ENCODE measurements around the gene KCNA5. TPM values are rescaled to one million over a fixed set of nuclear protein-coding genes. Genes with fewer than 3 reads are reported as not detected.
A peak's percentile ranks its signal among the peaks of the same experiment; 100 is the strongest.

KCNA5 gene
- polyA plus RNA-seq, 1 donor from 2014 or later, result 7.5 TPM

GRCh38 chr12:5052348-5052747 is 8.7 kb downstream of the KCNA5 start:
- no peak overlapping the region for H3K9ac ChIP-seq (ENCODE audit: low read length)
- H2AFZ ChIP-seq (ENCODE audit: low read depth, low read length), result no peak overlapping the region
- TF ChIP-seq POLR2AphosphoS5 (IDR thresholded peaks at IDR 0.05) (peak; percentile 52), REST (IDR thresholded peaks at IDR 0.05; ENCODE audit: borderline replicate concordance) (peak; percentile 67), EP300 (conservative IDR thresholded peaks at IDR 0.05; ENCODE audit: poor library complexity, severe bottlenecking) (peak; percentile 67), TAF1 (IDR thresholded peaks at IDR 0.05; ENCODE audit: low read depth) (no peak)
- no peaks in the 10 kb centered on the region for H3K9me2 ChIP-seq (ENCODE audit: insufficient read depth, low read length)
- H4K20me1 ChIP-seq (ENCODE audit: insufficient read depth), result no peaks in the 10 kb centered on the region
- H3K36me3 ChIP-seq (ENCODE audit: insufficient read depth, low read length), result no peaks in the 10 kb centered on the region
- no peak overlapping the region for H3K4me2 ChIP-seq (ENCODE audit: low read length)
- no peaks in the 10 kb centered on the region for H3F3A ChIP-seq (ENCODE audit: insufficient read depth, low read length, poor library complexity, severe bottlenecking)
- H3K9me3 ChIP-seq (ENCODE audit: low read length), result no peaks in the 10 kb centered on the region
- H3K79me2 ChIP-seq (replicated peaks; ENCODE audit: insufficient read depth, low read length), result no peaks in the 10 kb centered on the region
- H3K27ac ChIP-seq (ENCODE audit: low read length), result peak overlapping the region; percentile 22
- H3K4me3 ChIP-seq (ENCODE audit: low read length), result no peak overlapping the region
- no peaks in the 10 kb centered on the region for H3K27me3 ChIP-seq (ENCODE audit: insufficient read depth, low read depth, low read length)

- no peaks in the 10 kb centered on the region for H3K9me2 ChIP-seq (ENCODE audit: insufficient read depth, low read length)
- H3K79me2 ChIP-seq (replicated peaks; ENCODE audit: insufficient read depth, low read length), result no peaks in the 10 kb centered on the region
- H3F3A ChIP-seq (ENCODE audit: insufficient read depth, low read length, poor library complexity, severe bottlenecking), result peaks cover 10% of the 10 kb centered on the region
- TF ChIP-seq SMC3 (conservative IDR thresholded peaks at IDR 0.05; ENCODE audit: poor library complexity) (peak; percentile 23), REST (IDR thresholded peaks at IDR 0.05; ENCODE audit: borderline replicate concordance) (peak; percentile 74), EZH2 (IDR thresholded peaks at IDR 0.05; ENCODE audit: borderline replicate concordance, insufficient read depth, low read length, poor library complexity, severe bottlenecking) (no peak), EP300 (conservative IDR thresholded peaks at IDR 0.05; ENCODE audit: poor library complexity, severe bottlenecking) (peak; percentile 100), CTCF (IDR thresholded peaks at IDR 0.05; ENCODE audit: poor library complexity, severe bottlenecking) (no peak), RAD21 (conservative IDR thresholded peaks at IDR 0.05) (no peak), TAF1 (IDR thresholded peaks at IDR 0.05; ENCODE audit: low read depth) (no peak), MXI1 (conservative IDR thresholded peaks at IDR 0.05; ENCODE audit: poor library complexity, severe bottlenecking) (no peak), POLR2AphosphoS5 (IDR thresholded peaks at IDR 0.05) (peak; percentile 100)
- H2AFZ ChIP-seq (ENCODE audit: low read depth, low read length), result no peak overlapping the region
- peak overlapping the region; percentile 19 for H3K4me3 ChIP-seq (ENCODE audit: low read length)
- no peaks in the 10 kb centered on the region for H4K20me1 ChIP-seq (ENCODE audit: insufficient read depth)
- no peaks in the 10 kb centered on the region for H3K36me3 ChIP-seq (ENCODE audit: insufficient read depth, low read length)
- no peaks in the 10 kb centered on the region for H3K9me3 ChIP-seq (ENCODE audit: low read length)
- no peak overlapping the region for H3K4me2 ChIP-seq (ENCODE audit: low read length)
- H3K27ac ChIP-seq (ENCODE audit: low read length), result peak overlapping the region; percentile 71
- no peaks in the 10 kb centered on the region for H3K27me3 ChIP-seq (ENCODE audit: insufficient read depth, low read depth, low read length)
- peak overlapping the region; percentile 40 for H3K9ac ChIP-seq (ENCODE audit: low read length)
Measured at GRCh38 chr12:5059358-5059757, 15.7 kb downstream of the KCNA5 start.

All from neural cell (in vitro differentiated cells).